GM03348 (cell line): Measurements from ENCODE around the gene CLDN18.

Source experiments
- DNase-seq: peaks from one replicate; pipeline ENCODE4 v3.0.0; 2012; ENCODE audit warnings: low spot score

The CLDN18 gene

DNA sequence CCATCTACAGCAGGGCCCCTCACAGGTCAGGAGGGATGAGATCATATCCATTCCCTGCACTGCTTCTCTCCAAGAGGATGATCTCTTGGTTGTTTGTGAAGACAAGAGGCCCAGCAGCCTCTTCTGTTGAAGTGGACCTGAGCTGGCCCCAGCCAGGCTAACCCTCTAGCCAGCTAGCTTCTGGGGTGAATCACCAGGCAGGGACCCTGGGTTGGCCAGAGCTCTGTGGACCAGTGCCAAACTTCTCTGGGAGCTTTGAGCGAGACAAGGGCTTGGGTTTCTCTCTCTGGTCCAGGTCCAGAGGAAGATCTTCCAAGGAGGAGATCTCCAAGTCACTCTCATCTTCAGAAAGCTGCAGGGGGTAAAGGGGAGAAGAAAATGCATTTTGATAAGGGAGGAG is 52.7 kb downstream of the CLDN18 start:
- peak; percentile 62 for DNase-seq

DNA sequence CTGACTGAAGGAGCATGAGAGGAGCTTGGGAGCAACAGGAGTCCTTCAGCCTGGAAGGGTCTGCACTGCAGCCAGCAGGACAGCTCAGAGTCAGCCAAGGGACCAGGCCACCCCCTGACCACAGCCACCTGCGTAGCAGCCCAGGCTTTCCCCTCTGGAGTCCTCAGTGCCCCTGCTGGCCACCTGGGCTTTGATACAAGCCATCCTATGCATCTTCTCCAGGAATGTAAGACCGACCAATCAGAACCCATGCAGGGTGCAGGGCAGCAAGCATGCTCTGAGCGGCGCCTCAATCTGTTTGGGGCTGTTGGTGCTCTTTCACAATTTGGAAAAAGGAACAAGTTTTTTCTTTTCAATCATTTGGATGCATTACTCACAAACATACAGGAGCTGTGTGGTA is 53.5 kb downstream of the CLDN18 start:
- DNase-seq: no peak

DNA sequence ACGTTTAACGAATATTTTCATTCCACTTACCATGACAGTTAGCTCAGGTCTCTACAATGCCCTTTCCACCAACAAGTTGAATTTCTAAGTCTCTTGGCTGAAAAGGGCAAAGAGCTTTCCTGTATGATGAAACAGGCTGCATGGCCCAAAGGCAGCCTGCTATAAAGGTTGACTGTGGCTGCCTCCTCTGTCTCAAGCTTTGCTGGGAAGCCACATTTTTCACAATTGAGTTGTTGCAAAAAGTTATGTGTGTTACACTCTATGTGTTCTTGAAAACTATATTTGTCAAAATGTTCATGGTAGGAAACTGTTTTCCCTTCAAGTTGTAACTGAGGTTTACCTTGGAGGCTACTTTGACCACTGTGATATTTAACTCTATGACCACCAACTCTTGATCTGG is 56.0 kb downstream of the CLDN18 start:
- DNase-seq: no peak

DNA sequence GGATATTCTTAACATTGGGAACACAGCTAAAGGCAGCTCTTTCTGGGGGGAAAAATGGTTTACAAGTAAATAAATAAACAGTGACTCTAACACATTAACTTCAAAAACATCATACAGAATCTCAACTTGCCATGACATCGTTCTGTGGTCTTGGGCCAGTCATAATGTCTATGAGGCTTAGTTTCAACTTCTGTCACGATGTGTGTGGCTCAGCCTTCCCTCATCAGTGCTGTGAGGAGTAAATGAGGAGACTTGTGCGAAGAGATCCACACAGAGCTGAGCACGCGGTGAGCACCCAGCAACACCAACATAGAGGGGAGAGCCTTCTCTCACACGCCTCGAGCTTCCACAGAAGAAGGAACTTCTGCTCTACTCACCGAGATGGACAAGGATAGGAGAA is 56.4 kb downstream of the CLDN18 start:
- no peak for DNase-seq

DNA sequence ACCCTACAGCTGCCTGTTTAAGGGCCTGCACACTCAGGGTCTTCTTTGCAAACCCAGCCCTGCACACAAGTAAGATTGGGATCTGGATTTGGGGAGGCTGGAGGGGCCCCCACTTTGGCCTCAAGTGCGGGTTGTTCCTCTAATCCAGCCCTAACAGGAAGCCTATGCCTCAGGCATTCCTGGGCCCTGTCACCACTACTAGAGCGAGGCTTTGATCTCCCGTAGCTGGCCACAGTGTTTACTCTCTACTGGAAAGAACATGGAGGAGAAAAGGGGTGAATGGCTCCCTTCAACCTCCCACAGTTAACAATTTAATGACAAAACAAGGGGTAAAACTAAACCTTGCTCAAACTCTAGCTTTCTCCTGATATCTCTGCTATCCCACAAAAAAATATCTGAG is 57.0 kb downstream of the CLDN18 start:
- no peak for DNase-seq

DNA sequence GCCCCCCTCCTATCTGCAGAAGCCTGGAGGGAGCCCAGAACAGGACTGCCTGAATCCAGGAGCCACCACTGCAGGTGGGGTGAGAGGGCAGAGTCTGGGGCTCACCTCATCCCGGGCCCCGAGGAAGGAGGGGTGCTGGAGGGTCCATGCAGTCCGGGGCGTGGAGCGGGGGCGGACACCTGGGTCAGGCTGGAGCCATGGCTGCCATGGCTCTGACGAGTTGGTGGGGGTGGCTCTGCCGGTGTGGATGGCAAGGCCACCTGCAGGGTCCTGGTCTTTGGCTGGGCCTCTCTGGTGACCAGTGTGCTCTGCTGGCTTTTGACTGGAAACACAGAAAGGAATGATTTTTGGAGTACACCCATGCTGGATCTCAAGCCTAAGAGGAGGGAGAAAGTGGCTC is 58.1 kb downstream of the CLDN18 start:
- no peak for DNase-seq

DNA sequence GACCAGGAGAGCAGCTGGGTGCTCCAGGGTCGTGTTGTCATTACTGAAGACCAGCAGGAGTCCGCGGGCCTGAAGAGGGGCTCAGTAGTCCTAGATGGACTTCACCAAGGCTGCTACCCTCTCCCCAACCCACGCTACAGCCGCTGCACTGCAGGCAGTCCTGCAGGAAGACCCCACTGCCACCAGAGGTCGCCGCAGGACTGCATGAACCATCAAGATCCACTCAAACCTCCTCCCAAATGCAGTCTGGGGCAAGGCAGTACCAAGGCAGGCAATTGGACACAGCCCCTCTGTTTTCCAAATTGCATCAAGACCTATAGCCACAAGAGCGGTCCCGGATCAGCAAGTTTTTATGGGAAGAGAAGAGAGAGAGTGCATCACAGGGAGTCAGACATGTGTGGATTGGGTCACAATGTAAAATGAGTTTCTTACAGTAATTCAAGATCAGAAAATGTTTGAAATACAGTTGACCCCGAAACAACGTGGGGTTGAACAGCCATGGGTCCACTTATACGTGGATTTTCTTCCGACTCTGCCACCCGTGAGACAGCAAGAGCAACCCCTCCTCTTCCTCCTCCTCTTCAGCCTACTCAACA is 58.7 kb downstream of the CLDN18 start:
- DNase-seq: peak; percentile 89

DNA sequence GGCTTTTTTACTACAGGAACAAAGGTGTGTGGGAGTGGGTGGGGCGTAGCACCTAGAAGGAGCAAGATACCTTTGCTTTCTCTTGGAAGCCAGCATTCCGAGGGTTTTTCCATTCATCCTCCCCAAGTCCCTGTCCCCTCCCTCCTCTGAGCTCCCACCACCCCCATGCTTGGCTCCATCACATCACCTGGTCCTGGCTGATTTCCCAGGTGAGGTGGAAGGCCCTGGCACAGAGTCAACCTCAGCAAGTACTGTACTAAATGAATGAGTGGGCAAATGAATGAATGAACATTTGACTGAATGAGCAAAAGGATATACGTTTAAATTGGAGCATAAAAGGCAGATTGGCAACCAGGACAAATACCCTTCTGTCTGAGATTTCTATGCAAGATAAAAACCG is 60.0 kb downstream of the CLDN18 start:
- DNase-seq: no peak

DNA sequence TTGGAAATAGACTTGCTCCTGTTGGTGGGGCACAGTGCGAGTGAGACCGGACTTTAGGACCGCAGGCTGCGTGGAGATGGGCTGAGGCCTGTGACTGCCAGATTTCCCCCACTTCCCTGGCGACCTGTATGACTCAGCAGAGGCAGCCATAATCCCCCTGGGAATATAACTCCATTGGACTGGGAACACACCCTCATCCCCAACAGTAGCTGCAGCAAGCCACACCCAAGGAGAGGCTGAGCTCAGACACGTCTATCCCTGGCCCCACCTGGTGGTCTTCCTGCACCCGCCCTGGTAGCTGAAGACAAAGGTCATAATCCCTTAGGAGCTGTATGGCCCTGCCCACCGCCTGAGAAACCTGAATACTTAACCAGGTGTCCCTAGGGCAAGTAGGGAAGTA is 62.8 kb downstream of the CLDN18 start:
- DNase-seq: no peak

DNA sequence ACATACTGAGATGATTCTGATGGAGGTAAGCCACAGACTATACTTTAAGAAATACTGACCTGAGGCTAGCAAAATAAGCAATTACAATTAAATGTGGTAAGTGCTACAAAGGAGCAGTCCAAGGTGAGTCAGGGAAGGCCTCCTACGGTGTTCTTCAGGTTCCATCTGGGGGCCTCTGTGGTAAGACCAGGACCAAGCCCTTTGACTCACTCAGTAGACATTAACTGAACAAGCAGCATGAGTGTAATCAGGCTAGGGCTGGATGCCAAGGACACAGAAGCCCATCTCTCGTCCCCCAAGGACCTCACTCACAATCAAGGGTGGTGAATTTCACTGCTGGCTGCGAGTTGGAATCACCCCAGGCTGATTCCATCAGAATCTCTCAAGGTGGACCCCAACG is 68.1 kb downstream of the CLDN18 start:
- no peak for DNase-seq

DNA sequence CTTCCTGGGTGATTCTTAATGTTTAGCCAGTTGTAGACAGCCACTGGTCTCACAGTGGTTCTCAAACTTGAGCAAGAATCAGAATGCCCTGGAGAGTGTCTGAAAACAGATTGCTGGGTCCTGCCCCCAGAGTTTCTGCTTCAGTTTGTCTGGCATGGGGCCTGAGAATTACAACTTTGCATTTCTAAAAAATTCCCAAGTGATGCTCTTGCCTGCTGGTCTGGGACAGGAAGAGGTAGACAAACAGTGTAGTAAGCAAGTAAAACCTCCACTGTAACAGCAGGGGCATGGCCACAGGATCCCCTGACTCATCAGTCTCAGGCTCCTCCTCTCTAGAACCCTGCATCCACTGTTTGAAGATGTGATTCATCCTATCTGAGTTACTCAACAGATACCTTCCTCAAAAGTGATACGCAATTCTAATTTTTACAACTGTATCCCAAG is 69.0 kb downstream of the CLDN18 start:
- DNase-seq: peak; percentile 89

DNA sequence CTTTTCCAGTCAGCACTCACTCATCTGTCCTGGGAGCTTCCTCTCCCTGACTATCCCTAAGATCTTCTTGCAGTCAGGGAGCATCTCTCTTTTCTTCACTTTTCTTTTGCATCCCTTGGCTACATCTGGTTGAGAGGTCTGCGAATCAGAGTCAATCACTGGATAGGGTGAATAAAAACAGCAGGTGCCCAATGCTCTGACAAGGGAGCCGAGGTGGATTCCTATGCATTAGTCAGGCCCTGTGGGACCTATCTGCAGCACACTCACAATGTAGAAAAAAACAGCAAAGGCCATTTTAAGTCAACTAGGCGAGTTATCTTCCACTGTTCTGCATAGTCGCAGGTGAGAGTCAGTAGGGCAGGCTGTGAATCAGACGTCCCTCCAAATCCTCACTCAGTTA is 69.9 kb downstream of the CLDN18 start:
- DNase-seq: no peak

DNA sequence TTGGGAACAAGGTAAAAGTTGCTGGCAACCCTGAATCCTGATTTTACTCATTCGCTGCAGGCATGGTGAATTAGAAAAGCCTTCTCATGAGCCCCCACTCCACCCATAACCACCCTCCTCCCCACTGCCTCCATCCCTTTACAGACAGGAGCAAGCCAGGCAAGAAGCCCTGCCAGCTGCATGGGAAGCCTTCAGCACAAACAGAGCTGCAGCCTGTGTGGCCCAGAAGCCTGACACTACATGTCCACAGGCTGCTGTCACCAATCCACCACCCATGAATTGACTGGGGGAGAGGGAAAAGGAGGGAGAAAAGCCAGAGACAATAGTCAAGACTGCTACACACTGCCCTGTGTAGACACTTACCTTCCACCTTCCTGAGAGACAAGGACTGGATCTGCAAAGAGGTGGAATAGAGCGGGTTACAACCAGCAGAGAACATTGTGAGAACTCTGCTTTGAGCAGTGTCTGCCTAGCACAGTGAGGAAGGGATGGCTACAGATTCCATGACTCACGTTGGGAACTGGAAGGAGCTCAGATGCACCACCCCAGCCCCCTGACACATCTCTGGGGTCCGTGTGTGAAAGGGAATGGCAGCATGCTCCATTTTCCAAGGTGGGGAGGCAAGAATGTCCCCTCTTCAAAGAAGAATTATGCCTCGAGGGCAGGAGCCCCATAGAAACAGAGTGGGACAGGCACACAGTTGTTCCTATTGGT is 71.6 kb downstream of the CLDN18 start:
- DNase-seq: peak; percentile 69

DNA sequence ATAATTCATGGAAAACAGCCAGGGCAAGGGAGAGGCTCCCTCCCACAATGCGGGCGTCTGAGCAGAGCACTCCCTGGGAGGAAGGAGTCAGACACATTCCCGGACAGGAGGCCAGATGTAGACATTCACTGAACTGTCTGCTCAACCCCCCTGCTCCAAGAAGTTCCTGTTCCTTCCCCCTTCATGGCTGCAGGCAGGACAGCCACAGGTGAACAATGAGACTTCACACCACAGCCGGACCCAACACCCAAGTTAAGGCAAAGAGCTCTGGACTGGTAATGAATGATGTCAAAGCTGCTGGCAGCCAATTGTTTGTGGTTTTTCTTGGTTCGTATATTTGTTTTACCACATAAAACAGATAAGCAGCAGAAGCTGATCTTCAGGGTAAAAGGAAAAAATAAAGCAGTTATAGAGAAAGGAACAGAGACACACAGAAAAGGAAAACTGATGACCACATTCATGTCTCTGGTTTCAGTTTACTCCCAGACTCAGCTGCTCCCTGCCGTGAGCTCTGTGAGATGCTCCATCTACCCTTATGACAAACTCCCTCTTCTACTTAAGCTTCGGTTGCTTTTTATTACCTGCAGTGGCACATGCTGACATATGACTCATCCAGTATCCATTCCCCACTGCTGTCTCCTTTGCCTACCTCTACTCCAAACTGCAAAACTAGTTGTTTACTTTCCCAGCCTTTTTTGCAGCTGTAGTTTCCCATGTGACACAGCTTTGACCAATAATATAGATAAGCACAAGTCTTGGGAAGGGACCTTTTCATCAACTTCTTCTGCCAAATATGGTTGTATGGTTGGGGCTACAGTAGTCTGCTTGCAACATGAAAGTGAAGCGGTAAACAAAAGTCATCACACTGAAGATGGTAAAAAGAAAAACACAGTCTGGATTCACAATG is 72.4 kb downstream of the CLDN18 start:
- DNase-seq: peak; percentile 85

DNA sequence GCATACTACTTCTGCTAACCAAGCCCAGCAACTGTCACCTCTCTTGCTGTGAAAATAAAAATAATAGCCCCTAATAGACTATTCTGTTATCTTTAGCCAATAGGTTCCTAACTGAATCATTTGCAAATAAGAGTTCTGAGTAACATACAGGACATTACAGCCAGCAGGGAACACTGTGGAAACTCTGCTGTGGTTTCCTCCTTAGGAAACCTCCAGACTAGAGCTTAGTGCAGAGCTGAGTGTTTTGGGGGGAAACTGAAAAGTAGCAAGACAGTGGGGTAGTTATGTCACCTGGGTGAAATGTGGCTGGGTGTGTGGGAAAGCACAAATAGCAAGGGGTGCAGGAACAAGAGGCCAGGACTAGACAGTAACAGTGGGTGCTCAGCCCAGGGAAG is 73.0 kb downstream of the CLDN18 start:
- DNase-seq: no peak
